ENCODE measurements around the gene MSX1.

GRCh38 chr4:4820261-4820660 lies 39.2 kb upstream of the MSX1 start:
- TF ChIP-seq, protein P1, sequence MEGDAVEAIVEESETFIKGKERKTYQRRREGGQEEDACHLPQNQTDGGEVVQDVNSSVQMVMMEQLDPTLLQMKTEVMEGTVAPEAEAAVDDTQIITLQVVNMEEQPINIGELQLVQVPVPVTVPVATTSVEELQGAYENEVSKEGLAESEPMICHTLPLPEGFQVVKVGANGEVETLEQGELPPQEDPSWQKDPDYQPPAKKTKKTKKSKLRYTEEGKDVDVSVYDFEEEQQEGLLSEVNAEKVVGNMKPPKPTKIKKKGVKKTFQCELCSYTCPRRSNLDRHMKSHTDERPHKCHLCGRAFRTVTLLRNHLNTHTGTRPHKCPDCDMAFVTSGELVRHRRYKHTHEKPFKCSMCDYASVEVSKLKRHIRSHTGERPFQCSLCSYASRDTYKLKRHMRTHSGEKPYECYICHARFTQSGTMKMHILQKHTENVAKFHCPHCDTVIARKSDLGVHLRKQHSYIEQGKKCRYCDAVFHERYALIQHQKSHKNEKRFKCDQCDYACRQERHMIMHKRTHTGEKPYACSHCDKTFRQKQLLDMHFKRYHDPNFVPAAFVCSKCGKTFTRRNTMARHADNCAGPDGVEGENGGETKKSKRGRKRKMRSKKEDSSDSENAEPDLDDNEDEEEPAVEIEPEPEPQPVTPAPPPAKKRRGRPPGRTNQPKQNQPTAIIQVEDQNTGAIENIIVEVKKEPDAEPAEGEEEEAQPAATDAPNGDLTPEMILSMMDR (IDR thresholded peaks at IDR 0.05; ENCODE audit: control extremely low read depth in 1 of 3, insufficient read depth in 1 of 3, low read depth in 1 of 3, low read length in 3 of 3): no peak
- TF ChIP-seq SUZ12 (IDR thresholded peaks at IDR 0.05; ENCODE audit: low read length) (no peak), GABPA (IDR thresholded peaks at IDR 0.05; ENCODE audit: borderline replicate concordance, insufficient read depth, low read length) (no peak), POLR2AphosphoS5 (IDR thresholded peaks at IDR 0.05; ENCODE audit: low read depth, low read length) (no peak), KDM4A (IDR thresholded peaks at IDR 0.05; ENCODE audit: low read depth, low read length, severe bottlenecking) (no peak), KDM1A (IDR thresholded peaks at IDR 0.05; ENCODE audit: borderline replicate concordance, low read length) (no peak), CHD2 (IDR thresholded peaks at IDR 0.05; ENCODE audit: low read length) (no peak), POLR2A (IDR thresholded peaks at IDR 0.05; ENCODE audit: control extremely low read depth in 1 of 2, low read depth in 2 of 2, low read length in 2 of 2) (no peak), ZNF274 (IDR thresholded peaks at IDR 0.05; ENCODE audit: borderline replicate concordance, extremely low read depth, low read length) (no peak), RFX5 (IDR thresholded peaks at IDR 0.05; ENCODE audit: borderline replicate concordance, low read depth, low read length) (no peak)
- TF ChIP-seq, protein P2, sequence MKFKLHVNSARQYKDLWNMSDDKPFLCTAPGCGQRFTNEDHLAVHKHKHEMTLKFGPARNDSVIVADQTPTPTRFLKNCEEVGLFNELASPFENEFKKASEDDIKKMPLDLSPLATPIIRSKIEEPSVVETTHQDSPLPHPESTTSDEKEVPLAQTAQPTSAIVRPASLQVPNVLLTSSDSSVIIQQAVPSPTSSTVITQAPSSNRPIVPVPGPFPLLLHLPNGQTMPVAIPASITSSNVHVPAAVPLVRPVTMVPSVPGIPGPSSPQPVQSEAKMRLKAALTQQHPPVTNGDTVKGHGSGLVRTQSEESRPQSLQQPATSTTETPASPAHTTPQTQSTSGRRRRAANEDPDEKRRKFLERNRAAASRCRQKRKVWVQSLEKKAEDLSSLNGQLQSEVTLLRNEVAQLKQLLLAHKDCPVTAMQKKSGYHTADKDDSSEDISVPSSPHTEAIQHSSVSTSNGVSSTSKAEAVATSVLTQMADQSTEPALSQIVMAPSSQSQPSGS (IDR thresholded peaks at IDR 0.05; ENCODE audit: low read length): no peak
